Upper lobe of left lung (tissue), 4 donors: ENCODE data around the gene SYNPO2.
"Not testable (repeated sequence)": the region's sequence is repeated elsewhere in the genome, so short reads cannot be mapped to it uniquely, and the experiment has no call there.

Source experiments
- CTCF ChIP-seq, 6 experiments: fragments of 450-650 bp in 4 of 6; fragments of 200-600 bp in 2 of 6; sonication (generic) in 2 of 6; IDR thresholded peaks; one replicate each; pipeline ENCODE4 v1.5.1; 2016 to 2019; ENCODE audit warnings: antibody characterized with exemption in 6 of 6
- EP300 ChIP-seq, 4 donors: sonication (generic); formaldehyde crosslinking; IDR thresholded peaks; one replicate each; pipeline ENCODE4 v1.5.1; 2017; ENCODE audit warnings: antibody characterized with exemption in 4 of 4, control low read depth in 2 of 4
- POLR2A ChIP-seq, 4 donors: fragments of 450-650 bp; IDR thresholded peaks; one replicate each; pipeline ENCODE4 v1.5.1; 2016 to 2017; ENCODE audit warnings: antibody characterized with exemption in 4 of 4, mild to moderate bottlenecking in 2 of 4
- POLR2AphosphoS5 ChIP-seq, 2 donors: sonication (generic); formaldehyde crosslinking; IDR thresholded peaks; one replicate each; pipeline ENCODE4 v1.5.1; 2017; ENCODE audit warnings: antibody characterized with exemption in 2 of 2

GRCh38 chr4:119047059-119047458 is 158.4 kb downstream of the SYNPO2 start:
- not testable (repeated sequence) for TF ChIP-seq EP300, CTCF, POLR2A, POLR2AphosphoS5 (IDR thresholded peaks at IDR 0.05)
